GM19455 (cell line): ENCODE results near the gene NOC4L.

Experiments
- ATAC-seq: cut with Tn5 transposase; IDR thresholded peaks from one replicate; pipeline ENCODE4 v1.9.1; 2021; ENCODE audit not compliant: unreplicated experiment

Gene NOC4L

DNA sequence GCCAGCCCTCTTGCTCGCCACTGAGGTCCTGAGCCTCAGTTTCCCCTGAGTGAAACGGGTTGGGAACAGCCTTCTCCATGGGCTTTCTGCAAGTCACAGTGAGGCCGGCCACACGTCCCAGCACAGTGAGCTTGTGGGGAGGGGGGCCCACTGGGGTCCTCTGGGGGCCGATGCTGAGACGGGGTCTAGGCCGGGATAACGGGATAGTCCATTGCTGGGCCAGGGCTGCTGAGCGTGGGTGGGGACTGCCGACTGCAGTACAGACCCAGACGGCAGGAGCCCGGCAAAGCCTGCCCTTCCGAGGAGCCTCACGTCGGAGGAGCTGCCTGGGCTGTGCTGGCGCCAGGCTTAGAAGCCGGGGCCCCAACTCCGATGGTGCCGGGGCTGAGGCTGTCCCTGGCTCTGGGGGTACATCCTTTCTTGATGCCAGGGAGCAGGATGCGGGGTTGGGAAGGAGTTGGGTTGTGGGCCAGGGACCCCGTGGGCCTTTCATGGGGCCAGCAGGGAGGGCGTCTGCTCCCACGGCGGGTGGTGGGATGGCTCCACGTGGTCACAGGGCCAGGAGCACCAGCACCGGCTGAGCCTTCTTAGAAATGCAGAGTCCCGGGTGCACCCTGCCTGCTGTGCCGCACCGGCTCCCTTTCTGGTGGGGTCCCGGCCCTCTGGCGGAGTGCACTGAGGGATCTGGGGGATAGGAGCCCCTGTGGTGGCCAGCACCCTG lies 24.2 kb downstream of the NOC4L start:
- ATAC-seq: no peak

DNA sequence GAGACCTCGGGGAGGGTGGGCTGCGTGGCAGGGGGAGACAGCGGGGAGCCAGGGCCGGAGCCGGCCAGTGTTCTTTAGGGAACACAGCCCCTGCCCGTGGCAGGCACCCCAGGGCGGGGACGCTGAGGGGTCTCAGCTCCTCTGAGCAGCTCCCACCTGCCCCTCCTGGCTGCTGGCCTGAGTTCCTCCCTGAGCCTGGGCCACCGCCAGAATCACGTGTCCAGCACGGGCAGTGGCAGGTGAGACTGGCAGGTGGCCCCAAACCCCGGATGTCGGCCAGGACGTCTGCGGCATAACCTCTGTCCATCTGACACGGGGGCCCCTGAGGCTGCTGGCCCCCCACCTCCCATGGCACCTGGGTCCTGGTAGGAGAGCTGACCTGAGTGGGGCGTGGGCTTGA lies 25.1 kb downstream of the NOC4L start:
- ATAC-seq: no peak

DNA sequence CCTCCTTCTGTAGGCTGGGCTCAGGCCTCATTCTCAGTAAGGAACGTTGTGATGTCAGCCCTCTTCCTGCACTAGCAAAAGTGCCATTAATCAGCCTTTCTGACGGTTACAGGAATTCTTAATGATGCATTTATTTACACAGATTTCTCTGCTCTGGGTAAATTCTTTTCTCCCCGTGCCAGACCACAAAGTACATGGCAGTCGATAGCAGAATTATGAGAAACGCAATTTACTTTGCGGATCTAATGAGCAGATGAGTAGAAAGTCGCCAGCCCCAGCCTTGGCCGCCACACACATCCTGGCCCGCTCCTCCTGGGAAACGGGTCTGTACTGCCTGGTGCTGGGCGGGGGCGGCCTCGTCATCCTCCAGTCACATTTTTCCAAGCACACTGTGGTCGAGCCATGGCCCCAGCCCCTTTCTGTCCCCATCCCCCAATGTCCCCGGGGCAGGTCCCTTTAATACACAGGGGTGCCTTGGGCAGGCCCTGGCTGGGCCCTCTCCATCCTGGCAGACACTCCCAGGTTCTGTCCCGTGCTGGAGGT lies 25.9 kb downstream of the NOC4L start:
- no peak for ATAC-seq

DNA sequence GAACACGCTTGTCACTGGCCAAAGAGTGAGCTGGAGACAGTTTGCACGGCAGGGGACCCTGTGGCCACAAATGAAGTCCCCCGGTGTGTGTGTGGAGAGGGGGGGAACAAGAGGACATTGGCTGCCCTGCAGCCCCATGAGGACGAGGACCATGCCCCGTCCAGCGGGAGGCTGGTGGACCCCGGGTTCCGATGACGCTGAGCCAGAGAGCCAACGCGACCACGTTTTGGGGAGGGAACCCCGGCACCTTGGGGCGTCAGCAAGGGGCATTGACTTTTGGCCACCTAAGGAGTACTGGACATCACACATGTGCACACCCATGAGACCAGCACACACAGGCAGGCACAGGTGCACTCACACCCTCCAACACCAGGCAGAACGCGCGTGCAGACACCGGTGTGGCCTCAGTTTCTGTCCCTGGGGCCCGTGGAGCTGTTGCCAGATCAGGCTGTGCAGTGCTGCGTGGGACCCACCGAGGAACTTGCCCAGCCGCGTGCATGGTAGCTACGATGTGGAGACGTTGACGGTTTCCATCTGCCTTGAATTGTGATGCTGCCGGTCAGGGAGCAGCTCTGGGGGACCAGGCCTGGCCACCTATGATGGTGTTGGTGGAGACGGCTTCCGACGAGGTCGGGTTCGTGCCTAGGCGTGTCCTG lies 26.5 kb downstream of the NOC4L start:
- ATAC-seq: no peak

DNA sequence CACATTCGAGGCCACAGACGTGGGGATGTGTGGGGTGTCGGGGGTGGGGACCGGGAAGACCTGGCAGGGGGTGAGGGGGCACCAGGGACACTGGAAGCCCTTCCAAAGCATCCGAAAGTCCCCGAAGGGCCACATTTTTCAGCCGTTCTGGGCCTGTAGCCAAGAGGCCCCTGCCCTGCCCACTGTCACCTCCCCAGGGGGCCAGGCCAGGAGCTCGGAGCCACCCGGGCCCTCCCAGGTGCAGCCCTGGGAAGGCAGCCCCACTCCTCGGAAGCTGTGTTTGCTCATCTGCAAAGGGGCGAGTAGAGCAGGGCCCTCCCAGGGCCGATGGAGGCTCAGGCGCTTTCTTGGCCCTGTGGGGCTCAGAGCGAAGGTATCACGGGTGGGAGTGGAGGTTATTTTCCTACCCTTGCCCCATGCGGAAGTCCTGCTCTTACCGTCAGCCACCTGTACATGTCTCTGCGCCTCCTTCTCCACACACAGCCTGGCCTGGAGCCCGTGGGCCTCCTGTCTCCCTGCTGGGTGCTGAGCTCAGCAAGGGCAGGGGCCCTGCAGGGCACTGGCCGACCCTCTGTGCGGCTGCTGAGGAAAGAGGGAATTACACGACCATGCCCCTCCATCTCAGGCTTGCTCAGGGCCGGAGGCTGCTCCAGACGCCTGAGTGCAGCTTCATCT lies 27.2 kb downstream of the NOC4L start:
- ATAC-seq: no peak

DNA sequence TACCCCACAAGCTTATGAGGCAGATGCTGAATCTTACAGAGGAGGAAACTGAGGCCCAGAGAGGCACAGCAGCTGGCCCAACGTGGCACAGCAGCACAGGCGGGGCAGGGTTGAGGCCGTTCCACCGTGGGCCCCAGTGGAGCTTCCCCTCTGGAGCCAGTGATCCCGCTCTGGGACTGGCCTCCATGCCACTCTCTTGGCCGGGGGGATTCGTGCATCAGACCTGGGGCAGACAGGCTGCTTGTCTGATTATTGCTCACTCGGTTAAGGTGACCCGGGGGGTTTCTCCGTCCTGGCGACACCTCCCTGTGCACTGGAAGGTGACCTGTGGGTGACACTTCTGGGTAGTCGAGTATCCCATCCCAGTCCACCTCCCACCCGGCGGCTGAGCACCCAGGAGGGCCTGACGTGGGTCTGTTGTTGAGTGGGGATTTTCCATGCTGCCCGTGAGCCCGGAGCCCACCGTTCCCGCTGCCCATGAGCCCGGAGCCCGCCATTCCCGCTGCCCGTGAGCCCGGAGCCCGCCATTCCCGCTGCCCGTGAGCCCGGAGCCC lies 27.8 kb downstream of the NOC4L start:
- ATAC-seq: no peak

DNA sequence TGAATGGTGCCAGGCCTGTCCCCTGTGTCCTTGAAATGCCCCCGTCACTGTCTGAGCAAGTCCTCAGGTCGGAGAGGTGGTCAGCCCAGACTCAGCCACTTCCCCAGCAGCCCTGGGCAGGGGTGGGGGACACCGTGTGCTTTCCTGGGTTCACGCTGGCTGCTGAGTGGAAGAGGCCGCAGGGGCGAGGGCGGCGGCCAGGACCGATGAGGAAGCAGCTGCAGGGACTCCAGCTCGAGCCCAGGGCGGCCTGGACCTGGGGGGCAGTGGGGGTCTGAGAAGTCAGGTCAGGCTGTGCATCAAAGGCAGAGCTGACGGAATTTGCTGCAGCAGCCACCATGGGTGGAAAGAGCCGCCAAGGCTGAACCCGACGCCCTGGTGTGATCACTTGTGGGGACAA lies 28.4 kb downstream of the NOC4L start:
- no peak for ATAC-seq

DNA sequence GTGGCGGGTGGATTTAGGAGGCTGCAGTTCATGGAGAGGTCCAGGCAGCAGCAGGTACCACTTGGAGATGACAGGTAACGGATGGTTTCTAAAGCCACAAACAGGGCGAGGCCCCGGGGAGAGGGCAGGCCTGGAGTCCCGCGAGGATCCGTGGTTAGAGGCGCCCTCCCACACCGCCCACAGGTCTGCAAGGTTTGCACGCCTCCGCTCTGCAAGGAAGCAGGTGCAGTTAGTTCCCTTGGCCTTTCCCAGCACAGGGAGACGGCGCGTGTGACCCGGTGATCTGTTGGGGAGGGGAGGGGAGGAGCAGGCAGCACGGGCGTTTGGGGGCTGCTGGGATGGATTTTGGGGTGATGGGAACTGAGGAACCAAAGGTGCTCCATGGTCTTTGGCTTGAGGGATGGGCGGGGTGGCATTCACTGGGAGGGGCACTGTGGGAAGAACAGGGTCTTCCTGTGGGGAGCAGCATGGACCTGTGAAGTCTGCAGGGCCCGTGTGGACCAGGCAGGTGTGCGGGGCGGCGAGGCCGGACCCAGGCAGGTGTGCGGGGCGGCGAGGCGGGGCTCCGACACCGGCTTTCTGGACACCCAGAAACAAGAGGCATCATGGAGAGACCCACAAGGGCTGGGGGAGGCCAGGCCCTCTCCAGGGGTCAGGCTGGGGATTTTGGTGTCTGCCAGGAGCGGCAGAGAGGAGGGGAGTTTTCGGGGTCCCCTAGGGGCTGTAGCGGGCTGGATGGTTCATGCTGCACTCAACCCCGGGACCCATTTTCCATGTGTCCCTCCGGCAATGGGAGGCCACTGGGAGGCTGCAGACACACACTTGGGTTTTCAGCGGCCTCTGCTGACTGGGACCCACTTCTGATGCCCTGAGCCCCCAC lies 29.1 kb downstream of the NOC4L start:
- ATAC-seq: no peak

DNA sequence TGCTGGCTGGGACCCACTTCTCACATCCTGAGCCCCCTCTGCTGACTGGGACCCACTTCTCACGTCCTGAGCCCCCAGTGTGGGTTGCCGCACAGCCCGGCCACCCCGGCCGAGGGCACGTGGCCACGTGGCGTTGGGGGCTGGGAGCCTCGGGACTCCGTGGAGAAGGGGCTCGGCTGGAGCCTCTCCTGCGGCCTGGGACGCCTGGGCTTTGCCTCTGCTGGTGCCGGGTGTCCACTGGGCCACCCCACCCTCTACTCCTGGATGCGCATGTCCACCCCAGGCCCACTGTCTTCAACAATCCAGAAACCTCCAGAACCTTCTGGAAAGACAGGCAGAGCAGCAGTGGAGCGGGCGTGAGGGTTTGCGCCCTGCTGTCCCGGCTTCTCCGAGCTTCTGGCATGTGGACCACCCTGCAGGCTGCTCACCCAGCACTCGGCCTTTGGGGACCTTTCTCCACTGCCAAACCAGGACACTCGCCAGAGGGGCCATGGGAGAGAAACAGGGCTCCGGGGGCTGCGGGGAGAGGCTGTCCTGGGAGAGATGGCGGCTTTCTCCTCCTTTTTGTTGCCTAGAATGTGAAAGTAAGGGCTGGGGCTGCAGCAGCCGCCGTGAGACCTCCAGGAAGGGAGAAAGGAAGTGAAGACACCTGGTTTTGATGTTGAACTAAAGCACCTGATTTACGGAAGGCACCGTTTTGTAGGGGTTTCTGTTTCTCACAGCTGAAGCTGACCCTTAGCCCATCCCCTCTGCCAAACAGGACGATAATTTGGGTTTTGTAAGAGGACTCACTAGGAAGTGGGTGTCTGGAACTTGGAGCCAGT lies 30.0 kb downstream of the NOC4L start:
- ATAC-seq: no peak

DNA sequence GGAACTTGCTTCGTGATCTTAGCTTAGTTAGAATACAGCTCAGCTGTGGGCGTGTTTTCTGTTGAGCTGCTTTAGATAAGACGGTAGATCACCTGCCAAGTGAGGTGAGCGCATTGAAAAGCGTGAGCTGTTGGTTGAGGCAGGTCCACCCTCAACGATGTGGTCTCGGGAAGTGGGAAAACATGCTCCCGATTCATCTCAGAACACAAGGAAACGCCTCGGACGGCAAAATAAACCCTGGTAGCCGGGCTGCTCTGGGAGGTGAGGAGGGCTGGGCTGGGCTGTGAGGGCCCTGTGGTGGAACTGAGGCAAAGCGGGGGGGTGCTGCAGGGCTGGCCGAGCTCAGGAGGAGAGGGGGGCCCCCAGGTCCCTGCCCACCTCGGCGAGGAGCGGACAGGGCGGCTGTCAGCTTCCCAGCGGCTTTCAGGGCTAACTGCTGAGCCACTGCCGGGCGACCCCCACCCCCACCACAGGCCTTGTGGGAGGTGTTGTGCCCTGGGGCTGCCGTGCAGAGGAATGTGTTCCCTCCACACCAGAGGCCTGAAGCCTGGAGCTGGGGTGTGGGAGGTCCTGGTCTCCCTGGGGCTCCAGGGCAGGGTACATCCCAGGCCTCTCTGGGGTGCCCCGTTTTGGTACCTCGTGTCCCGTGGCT lies 30.7 kb downstream of the NOC4L start:
- no peak for ATAC-seq

DNA sequence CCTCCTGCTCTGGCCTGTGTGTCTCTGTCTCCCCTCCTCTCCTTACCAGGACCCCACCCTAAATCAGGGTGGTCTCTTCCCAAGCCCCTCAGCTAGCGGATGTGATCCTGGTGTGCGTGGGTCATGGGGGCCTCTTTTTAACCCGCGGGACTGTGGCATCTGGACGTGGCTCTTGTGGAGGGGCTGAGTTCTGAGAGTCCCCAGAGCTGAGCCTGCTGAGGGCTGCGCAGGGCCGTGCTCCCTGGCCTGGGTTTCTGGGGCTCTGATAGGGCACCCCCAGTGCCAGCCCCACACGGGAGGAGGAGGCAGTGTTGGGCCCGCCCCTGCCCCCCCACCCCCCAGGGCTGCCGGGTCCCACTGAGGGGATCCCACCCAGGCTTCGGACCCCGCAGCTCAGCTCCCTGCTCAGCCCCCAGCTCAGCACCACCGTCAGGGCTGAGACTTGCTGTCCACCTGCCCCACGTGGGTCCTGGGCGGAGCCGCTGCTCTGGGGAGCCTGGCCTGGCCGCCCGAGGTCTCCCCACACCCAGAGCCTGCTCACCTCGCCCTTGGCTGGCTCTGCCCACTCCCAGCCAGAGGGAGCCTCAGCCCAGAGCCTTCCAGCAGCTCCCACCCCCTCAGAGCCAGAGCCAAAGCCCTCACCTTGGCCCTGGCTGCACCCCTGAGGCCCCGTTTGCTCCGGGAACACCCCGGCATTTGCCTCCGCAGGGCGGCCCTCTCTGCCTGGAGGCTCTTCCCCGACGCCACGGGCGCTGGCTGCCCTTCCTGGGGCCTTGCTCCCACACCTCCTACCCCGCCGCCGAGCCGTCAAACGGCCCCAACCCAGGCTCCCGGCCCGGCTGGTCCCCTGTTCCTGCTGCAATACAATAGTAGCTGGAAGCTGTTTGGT lies 31.5 kb downstream of the NOC4L start:
- no peak for ATAC-seq

DNA sequence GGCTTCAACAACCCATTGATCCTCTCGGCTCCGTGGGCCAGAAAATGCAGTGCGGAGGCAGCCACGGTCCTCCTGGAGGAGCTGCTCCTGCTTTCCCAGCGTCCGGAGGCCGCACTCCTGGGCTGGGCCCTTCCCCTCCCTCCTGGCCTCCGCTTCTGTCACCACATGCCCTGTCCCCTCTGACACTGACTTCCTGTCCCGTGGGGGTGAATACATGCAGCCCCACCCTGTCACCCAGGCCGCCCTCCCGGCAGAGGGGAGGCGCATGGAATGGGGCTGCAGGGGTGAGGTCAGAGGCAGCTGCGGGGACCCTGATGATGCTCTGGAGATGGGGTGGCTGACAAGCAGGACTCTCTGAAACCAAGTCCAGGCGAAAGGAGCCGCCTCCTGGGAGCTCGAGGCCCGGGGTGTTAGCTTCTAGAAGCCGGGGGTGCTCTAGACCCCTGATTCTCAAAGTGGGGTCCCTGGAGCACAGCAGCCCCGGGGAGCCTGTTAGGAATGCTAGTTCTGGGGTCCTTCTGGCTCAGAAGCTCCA lies 32.2 kb downstream of the NOC4L start:
- no peak for ATAC-seq

DNA sequence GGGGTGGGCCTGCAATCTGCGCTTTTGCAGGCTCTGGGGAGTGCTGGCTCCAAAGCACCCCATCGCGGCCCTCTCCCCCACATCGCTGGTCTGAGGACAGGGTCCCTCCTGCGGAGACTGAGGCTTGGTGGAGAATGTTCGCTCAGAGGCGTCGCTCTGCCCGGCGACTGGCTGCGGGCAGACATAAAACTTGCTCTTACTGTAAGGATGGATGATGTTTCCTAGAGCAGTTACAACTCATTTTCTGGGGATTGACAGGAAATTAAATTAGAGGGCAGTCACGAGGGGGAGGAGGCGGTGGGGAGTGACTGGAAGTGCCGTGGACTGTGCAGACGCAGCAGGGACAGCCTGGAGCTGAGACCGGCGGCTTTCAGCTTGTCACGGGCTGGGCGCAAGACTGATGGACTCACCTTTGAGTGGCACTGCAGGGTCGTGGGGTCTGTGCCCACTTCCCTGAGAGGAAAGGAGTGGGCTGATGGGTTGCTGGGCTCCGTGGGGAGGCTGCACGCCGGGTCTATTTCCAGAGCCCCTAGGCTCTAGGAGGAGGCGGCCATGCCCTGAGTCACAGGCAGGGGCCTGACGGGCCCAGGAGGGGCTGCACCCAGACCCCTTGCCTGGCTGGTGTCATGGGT lies 32.8 kb downstream of the NOC4L start:
- ATAC-seq: no peak

DNA sequence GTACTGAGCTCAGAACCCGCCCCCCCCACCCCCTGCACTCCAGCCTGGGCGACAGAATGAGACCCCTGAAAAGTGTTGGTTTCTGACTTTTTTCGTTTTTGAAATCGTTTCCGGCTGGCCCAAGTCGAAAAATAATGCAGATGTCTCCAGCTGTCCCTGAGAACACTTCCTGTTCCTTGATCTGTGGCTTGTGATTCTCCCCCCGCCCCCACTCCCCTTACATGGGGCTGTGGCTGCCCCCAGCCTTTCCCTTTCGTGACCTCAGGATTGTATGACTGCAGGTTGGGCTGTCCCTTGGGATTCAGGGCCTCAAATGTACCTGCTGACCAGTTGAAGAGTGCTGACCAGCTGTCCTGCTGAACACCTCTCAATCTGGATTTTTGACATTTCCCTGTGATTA lies 34.1 kb downstream of the NOC4L start:
- no peak for ATAC-seq

DNA sequence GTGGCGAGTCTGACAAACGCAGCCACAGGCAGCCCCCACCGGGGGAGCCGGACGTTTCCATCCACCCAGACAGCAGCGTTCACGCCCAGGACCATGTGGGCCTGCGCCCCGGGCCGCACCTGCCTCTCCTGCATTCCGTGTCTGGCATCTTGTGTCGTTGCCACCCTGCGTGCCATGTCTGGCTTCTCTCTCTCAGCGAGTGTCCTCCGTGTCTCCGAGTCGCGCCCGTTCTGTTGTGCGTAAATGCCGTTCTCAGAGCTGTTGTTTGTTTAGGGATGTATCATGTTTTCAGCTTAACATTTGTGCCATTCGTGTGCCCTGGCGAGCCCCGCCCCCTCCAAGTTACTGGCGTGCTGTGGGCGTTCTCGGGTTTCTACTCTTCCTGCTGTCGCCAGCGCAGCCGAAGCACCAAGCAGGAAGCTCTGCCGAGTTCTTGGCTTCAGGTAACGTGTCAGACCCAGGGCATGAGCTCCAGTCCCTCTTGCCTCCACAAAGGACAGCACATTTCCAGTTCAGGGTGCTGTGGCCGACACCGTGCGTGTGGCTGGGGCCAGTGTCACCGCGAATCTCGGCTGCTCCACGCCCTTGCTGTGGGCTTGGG lies 34.6 kb downstream of the NOC4L start:
- ATAC-seq: no peak

DNA sequence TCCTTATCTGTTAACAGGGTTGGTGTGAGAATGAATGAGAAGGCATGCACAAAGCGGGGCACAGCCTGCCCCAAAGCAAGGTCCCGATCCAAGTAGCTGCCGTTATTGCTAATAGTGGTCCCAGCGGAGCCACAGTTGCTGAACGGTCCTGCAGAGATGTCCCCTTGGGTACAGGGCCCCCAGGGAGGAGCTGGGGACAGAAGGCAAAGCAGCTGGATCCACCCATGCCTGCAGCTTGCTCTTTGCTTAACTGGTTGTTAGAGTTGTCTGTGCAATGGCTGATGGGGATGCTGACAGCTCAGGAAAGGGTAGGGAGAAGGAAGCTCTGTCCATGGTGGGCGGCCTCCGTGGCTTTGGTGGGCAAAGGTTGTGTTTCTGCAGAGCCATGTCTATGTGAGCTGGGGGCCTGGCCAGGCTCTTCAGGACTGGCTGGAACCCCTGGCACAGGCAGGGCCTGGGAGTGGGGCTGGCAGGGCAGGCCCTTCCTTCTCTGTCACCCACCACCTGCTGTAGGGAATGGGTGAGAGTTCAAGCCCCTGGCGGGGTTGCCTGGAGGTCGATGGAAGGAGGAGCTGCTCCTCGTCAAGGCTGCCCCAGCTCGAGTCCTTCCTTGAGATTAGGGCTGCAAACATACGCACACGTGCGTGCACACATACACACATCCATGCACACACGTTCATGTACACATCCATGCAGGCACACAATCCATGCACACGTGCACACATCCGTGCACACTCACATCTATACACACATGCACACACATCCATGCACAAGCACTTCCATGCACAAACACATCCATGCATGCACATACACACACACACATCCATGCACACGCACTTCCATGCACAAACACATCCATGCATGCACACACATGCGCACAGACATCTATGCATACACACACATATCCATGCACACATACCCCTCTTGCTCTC lies 35.4 kb downstream of the NOC4L start:
- ATAC-seq: no peak
